NCI-H1694 (cell line): ENCODE measurements around the gene ADRM1.

Experiments
- DNase-seq: peaks from one replicate; lab custom pipeline; 2025; lab: John Stamatoyannopoulos, UW

Gene ADRM1

DNA sequence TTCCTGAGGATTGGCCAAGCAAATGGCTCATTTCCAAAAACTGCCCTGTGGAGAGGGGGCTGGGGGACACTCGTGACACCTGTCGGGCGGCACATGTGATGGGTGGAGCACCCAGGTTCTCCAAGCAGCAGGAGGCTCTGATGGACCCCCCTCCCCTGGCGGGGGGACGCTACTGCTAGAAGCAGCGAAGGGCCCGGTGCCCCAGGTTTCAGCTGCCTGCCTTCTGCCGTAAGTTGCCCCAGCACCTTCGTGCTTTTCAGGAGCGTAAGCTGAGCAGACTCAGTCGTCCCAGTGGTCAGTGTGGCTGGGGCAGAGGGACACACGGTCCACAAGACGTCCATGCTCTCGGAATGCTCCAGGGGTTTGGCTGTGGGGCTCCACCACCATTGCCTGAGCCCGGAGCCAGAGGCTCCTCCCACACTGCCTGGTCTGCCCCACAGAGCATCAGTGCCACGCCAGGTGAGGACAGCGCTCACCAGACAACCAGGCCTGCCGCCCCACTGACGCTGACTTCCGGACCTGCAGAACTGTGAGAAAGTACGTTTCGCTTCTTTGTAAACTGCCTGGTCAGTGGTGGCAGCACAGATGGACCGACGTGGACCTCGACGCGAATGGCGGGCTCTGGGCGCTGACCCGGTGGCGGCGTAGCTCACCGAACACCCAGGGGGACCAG is 4.1 kb upstream of the ADRM1 start:
- no peak for DNase-seq

DNA sequence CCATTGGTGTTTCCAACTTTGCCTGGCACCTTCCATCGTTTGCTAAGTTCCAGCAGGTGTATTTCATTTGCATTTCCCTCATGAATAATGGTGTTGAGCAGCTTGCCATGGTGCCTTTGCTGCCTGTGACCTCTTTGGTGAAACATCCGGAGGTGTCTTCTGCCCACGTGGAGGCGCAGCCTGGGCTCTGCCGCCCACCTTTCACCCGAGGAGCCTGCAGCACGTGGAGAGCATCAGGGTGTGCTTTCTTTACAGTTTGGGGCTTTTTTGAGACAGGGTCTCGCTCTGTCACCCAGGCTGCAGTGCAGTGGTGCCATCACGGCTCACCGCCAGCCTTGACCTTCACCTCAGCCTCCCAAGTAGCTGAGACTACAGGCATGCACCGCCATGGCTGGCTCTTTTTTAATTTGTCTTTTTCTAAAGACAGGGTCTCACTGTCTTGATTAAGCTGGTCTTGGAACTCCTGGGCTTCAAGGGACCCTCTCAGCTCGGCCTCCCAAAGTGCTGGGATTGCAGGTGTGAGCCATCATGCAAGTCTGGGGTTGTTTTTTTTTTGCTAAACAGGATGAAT is 3.0 kb upstream of the ADRM1 start:
- no peak for DNase-seq

DNA sequence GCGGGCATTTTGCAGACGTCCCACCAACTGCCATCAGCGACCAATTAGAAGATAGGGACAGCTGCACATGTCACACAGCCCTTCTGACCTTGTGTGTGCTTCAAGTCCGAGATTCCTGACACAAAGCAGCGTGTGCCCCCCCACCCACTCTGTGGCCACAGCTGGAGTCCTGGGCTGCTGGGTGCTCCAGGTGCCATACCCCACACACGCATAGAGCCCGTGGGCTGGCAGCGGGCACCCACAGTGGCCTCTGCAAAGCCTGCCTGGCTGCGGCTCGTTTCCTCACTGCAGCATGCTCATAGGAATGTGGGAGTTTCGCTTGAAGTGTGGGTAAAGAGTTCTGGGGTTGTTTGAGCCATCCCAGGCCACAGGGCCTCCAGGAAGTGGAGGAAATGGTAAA is 2.5 kb upstream of the ADRM1 start:
- DNase-seq = no peak

DNA sequence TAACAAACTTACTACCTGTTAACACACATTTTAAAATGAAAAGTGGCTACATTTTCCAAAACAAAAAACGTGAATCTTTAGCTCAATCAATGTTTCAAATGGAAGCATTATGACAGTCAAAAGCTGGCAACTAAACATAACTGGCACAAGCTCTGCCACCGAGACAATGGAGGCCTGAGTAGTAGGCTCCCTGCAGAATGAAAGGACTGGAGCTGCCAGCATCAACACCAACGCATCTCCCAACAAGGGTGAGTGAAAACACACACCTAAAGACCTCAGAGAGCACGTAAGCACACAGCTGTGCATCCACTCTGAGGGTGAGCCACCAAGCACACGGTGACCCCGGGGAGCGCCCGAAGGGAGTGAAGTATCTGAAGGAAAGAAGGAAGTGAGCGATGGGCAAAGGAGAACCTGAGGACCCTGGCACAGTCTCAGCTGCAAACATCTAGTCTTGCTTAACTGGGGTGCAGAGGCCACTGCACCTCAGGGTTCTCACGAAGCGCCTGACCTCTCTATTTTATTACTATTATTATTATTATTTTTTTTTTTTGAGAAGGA is 1.6 kb upstream of the ADRM1 start:
- DNase-seq = no peak

DNA sequence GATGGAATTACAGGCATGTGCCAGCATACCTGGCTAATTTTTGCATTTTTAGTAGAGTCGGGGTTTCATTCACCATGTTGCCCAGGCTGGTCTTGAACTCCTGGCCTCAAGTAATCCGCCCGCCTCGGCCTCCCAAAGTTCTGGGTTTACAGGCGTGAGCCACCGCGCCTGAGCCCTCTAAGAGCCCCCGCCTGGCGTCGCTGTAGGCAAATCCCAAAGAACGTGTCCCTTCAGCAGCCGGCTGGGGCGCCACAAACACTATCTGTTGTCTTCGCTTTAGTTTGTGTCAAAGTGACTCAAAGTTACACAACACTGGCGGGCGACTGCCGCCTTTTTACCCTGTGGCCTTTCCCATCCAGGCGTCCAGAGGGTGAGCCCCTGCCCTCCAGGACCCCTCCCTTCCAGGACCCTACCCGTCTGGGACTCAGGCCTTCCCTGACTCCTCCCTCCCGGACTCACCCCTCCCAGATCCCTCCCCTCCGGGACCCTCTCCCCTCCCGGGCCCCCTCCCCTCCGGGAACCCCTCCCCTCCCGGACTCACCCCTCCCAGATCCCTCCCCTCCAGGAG is 940 bp upstream of the ADRM1 start:
- peak; percentile 95 for DNase-seq

DNA sequence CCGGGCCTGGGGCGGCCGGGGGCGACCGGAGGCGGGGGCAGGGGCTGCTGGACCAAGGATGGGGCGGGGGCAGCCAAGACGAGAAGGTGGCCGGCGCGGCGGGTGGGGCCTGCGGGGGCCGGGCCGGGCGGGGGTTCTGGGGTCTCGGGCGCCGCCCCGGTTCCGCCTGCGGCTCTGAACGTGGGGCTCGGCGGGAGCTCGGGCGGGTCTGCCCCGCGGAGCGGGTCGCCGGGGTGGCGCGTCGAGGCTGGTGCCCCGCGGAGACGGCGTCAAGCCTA is 204 bp downstream of the ADRM1 start:
- DNase-seq = no peak

DNA sequence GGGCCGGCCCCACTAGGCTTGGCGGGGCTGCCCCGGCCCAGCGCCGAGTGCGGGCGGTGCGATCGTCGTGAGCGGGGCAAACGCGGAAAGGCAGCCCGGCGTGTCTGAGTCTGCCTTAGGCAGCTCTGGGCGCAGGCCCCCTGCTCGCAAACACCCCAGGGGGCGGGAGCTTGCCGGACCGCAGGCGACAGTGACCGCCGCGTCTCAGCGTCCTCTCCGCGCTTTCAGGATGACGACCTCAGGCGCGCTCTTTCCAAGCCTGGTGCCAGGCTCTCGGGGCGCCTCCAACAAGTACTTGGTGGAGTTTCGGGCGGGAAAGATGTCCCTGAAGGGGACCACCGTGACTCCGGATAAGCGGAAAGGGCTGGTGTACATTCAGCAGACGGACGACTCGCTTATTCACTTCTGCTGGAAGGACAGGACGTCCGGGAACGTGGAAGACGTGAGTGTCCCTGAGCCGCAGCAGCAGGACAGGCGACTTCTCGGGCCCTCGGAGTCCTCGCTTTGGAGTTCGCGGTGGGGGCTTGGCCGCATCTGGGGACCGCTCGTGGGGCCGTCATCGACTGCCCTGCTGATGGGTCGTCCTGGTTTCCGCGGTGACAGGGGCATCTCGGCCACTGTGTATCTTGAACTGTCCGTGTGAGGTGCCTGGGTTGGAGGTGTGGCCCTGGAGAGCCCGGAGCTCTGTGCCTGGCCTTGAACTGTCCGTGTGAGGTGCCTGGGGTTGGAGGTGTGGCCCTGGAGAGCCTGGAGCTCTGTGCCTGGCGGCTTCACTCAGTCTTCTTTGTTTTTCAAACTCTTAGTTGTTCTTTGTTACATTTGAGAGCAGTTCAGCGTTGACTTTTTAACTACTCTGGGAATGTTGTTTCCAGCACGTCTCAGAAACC is 786 bp downstream of the ADRM1 start:
- no peak for DNase-seq

DNA sequence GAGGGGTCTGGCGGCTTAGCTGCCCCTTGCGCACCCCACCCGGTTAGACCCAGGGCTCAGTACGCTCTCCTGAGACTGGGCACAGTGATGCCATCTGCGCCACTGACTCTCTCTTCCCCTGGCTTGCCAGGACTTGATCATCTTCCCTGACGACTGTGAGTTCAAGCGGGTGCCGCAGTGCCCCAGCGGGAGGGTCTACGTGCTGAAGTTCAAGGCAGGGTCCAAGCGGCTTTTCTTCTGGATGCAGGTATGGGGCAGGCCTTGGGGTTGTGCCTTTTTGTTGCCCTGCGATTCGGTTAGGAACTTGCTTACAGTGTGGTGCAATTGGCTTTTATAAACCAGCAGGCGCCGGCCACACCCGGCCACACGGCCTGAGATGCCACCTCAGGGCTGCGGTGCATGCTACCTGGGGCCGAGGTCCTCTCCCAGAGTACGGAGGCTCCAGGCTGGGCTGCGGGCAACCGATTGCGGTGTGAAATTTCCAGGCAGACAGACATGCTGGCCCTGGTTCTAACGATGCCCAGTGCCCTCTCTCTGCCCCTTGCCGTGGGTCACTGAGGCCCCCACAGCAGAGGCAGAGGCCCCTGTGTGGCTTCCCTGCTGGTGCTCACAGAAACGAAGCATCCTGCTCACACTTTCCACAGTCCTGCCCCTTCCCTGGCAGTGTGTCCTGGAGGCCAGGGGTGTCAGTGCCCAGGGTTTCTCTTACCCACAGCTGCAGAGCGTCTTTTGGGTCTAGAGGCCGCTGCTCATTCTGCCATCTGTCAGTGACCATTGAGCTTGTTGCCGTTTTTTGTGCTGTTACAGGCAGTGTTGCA is 1.7 kb downstream of the ADRM1 start:
- DNase-seq = no peak

DNA sequence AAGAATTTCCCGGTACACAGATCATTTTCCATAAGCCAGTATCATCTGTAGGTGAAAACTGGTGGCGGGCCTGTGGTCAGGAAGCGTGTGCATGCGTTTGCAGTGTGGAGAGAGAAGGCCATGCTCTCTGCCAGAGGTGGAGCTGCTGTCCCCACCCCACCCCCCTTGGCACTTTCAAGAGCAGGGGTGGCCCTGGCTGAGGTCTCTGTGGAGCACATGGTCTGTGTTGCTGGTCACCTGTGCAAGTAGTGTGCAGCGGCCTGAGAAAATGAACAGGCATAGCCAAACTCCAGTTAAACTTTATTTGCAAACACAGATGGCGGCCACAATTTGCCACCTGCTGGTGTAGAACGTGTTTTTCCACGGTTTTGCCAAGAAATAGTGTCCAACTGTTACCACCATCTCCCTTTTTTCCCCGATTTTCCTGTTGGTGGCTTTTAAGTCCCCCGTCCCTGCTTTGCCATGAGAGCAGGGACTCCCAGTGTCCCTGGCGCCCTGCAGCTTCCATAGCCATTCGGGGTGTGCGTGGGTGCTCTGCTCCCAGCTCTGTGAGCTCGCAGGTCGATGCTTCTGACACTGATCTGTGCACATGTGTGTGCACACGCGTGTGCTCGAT is 2.5 kb downstream of the ADRM1 start:
- no peak for DNase-seq

DNA sequence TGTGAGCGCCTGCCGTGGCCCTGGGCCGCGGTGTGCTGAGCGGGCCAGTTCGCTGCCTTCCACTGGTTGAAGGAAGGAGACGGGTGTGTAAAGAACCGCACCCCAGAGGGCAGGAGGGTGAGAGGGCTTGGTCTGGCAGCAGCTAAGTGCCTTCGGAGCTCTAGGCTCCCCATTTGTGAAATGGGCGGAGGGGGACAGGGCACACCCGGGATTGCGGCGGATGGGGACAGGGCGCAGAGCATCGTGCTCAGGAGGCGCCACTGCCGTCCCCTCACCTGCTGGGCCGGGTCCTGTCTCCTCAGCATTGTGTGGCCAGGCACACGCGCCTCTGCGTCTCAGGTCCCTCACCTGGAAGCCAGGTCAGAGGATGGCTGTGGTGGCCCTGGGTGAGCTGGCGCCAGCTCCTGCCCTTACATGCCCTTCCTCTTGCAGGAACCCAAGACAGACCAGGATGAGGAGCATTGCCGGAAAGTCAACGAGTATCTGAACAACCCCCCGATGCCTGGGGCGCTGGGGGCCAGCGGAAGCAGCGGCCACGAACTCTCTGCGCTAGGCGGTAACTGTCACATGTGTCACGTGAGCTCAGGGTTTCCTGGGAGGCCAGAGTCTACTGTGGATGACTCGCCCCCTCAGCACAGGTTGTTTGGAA is 3.1 kb downstream of the ADRM1 start:
- DNase-seq = no peak

DNA sequence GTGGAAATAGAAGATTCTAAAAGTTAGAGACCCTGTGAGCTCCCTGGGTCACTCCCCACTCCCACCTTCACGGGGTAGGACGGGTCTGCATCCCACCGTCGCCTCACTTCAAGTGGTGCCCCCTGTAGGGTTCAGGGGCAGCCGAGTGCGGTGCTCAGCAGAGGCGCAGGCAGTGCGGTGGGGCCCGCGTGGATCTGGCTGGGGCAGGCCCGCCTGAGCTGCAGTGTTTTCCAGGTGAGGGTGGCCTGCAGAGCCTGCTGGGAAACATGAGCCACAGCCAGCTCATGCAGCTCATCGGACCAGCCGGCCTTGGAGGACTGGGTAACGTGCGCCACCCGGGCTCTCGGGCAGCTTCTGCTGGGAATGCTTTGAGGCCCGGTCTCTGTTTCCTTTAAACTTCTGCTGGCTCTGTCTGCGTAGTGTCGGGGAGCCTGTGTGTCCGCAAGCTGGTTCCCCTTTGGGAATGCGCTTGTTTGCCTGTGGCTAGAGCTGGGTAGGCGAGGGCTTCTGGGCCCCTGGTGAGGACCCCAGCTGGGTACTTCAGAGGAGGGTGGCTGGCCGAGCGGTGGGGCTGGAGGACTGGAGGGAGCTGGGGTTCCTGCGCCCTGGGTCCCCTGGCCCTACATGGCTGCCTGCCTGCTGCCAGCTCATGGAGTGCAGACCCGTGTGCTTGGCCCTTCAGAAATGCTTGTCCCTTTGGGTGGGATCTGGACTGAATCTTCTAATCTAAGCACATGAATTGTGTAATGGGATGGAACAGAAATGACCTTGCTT is 3.8 kb downstream of the ADRM1 start:
- DNase-seq = no peak

DNA sequence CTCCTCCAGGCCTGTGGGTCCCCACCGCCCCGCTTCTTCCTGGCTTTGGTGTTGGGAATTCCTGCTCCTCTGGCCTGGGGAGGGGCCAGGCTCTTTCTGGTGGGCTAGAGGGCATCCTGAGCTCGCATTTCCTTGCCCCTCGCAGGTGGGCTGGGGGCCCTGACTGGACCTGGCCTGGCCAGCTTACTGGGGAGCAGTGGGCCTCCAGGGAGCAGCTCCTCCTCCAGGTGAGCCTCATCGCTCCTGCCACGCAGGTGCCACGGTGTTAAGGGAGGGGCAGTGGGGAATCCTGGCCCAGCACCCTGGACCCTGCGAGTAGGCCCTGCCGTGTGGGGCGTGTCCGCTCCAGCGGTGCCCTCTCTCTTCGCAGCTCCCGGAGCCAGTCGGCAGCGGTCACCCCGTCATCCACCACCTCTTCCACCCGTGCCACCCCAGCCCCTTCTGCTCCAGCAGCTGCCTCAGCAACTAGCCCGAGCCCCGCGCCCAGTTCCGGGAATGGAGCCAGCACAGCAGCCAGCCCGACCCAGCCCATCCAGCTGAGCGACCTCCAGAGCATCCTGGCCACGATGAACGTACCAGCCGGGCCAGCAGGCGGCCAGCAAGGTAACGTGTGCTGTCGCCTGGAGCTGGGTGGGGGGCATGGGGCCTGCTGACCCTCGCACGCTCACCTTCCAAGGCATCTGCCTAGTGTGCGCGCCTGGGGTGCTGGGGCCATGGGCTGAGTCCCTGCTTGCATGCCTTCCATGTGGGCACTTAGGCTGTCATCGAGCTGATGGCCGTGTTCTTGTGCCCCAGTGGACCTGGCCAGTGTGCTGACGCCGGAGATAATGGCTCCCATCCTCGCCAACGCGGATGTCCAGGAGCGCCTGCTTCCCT is 4.7 kb downstream of the ADRM1 start:
- no peak for DNase-seq

DNA sequence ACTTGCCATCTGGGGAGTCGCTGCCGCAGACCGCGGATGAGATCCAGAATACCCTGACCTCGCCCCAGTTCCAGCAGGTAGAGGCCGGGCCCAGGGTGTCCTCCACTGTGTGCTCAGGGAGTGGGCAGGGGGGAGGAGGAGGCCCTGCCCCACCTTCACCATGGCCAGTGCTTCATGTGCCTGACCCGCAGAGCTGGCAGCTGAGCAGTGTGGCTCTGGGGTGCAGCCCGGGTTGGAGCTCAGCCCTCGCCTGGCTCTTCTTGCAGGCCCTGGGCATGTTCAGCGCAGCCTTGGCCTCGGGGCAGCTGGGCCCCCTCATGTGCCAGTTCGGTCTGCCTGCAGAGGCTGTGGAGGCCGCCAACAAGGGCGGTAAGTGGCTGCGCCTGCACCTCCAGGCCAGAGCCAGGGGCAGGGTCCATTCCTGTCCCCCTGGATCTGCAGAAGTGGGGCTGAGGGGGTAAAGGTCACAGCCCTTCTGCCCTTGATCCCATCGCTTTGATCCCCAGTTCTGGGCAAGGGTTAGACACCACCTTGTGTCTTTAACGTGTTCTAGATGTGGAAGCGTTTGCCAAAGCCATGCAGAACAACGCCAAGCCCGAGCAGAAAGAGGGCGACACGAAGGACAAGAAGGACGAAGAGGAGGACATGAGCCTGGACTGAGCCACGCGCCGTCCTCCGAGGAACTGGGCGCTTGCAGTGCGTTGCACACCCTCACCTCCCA is 5.5 kb downstream of the ADRM1 start:
- no peak for DNase-seq

DNA sequence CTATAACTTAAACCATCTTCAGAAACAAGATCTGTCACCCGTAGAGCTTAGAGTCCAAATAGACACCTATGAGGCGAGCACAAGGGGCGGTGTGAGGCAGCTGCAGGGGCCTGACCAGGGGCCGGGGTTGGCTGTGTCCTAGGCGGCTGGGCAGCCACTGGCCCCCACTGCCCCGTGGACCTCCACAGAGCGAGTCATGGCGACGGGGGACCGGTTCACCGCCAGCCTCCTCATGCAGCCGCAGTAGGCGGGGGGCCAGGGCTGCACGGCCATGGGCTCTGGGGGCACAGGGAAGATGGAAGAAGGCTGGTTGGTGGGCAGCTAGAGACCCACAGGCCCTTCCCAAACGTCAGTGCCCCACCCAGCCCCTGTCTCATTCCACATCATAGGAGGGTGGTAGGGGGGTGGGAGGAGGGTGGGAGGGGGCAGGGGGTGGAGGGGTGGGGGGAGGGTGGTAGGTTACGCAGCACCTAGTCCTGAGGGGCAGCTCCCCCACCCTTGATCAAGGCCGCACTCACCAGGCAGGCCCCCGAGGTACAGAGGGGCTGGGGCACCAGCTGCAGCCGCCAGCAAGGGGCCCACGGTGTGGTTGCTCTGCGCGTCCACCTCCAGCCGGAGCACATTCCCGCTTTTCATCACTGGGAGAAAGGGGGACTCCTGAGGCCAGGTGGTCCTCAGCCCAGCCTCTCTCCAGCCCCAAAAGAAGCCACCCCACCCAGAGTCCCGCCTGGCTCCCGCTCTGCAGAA is 6.6 kb downstream of the ADRM1 start:
- DNase-seq = no peak

DNA sequence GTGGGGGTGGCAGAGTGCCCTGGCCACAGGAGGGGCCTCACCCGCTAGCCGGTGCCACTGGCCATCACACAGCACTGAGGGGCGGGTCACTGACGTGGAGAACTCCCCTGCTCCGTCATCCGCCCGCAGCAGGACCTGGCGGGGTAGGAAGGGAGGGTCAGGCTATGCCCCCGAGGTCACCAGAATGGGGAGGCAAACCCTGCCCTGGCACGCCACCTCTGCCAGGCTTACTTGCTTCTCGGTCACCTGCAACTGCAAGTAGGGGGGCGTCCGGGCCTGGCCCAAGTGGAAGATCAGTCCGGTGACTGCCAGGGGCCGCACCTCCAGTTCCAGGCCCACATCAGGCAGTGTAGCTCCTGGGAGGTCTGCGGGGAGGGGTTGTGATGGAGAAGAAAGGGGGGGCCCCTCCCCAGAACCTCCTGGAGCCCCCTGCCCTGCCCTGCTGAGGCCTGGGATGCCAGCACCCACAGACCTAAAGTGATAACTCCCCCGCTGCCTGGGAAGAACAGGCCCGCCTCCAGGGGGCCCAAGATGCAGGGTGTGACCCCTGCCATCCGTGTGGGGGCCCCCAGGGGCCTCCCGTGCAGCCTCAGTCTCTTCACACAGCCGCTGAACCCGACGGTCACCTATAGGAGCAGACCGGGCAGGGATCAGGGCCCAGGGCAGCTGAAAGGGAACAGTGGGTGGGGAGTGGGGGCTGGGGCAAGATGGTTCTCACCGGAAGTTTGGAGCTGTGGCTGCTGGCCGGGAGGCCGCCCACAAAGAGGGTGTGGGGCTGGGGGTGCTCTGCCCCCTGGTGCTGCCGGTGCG is 7.4 kb downstream of the ADRM1 start:
- no peak for DNase-seq

DNA sequence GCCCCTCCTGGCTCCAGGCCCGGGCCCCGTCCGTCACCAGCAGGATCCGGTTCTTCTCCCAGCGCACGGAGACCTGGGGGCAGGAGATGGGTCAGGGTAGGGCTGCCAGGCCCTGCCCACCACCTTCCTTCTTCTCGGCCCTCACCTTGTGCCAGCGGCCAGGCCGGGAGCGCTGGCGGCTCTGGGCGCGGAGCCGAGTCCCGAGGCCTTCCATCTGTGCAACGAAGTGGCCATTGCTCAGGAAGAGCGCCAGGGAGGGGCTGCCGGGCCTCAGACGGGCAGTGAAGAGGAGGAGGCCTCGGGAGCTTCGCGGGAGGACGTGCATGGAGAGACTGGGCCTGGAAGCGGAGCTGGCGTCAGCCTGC is 7.9 kb downstream of the ADRM1 start:
- DNase-seq = no peak

DNA sequence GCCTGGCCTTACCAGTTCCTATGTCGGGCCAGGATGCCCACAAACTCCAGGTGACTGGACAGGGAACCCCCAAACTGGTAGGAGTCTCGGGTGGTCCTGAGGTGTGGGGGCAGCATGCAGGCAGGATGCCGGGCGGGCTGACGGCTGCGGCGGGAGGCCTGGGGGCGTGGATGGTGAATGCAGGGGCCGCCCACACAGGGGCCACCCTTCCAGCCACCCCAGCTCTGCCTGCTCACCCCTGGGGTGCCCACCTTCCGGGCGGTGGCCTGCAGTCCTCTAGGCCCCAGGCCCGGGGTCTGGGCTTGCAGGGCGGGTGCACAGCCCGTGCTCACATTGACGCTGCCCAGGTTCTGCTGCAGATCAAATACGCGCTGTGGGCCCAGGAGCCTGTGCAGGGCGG is 8.4 kb downstream of the ADRM1 start:
- no peak for DNase-seq
